Ovary (tissue), 3 donors: Measurements from ENCODE around the gene TAF11L2.

ENCODE experiments used
- CTCF ChIP-seq, 3 donors: fragments of 450-650 bp in 2 of 3; fragments of 200-600 bp in 1 of 3; IDR thresholded peaks; one replicate each; pipeline versions ENCODE4 v1.5.1 to v1.8.0; 2016 to 2022; ENCODE audit warnings: antibody characterized with exemption in 3 of 3, mild to moderate bottlenecking in 1 of 3
- EP300 ChIP-seq: sonication (generic); formaldehyde crosslinking; IDR thresholded peaks from one replicate; pipeline ENCODE4 v1.6.1; 2017; ENCODE audit warnings: antibody characterized with exemption
- donor health status: DM: no; HTN: no; CAD: no.

- TF ChIP-seq CTCF (IDR thresholded peaks at IDR 0.05) (no peak), EP300 (no peak)
Measured at GRCh38 chr5:17452936-17453335, 45.1 kb upstream of the TAF11L2 start.
